RWPE2 (cell line): ENCODE results near the gene RASGRP2.

Experiments used
- ATAC-seq: fragments of 200-7000 bp; cut with Tn5 transposase; 3 replicates; pipeline ENCODE4 v1.9.1; 2021; ENCODE audit warnings: low read depth
- DNase-seq: peaks from one replicate; pipeline ENCODE4 v3.0.0-alpha.2; 2020; ENCODE audit warnings: low spot score
- H3K27ac ChIP-seq: fragments of 450-650 bp; 2 replicates; pipeline ENCODE4 v1.5.1; 2017; ENCODE audit warnings: mild to moderate bottlenecking; ENCODE audit not compliant: poor library complexity, severe bottlenecking
- H3K27me3 ChIP-seq: fragments of 250-450 bp; sonication (Bioruptor Pico); 2 replicates; pipeline ENCODE4 v1.5.1; 2021; ENCODE audit warnings: mild to moderate bottlenecking, moderate library complexity; ENCODE audit not compliant: insufficient read depth, poor library complexity, severe bottlenecking
- H3K36me3 ChIP-seq: fragments of 250-450 bp; sonication (Bioruptor Pico); 2 replicates; pipeline ENCODE4 v1.5.1; 2020; ENCODE audit warnings: low read depth, mild to moderate bottlenecking, moderate library complexity
- H3K4me1 ChIP-seq: fragments of 250-450 bp; sonication (Bioruptor Pico); 2 replicates; pipeline ENCODE4 v1.5.1; 2021; ENCODE audit warnings: mild to moderate bottlenecking, moderate library complexity; ENCODE audit not compliant: insufficient read depth, poor library complexity, severe bottlenecking
- H3K4me3 ChIP-seq: fragments of 250-450 bp; sonication (Bioruptor Pico); 2 replicates; pipeline ENCODE4 v1.5.1; 2021; ENCODE audit warnings: mild to moderate bottlenecking, moderate library complexity; ENCODE audit not compliant: severe bottlenecking
- H3K9me3 ChIP-seq: fragments of 250-450 bp; sonication (Bioruptor Pico); 2 replicates; pipeline ENCODE4 v1.5.1; 2021; ENCODE audit warnings: mild to moderate bottlenecking, moderate library complexity; ENCODE audit not compliant: severe bottlenecking
- CTCF ChIP-seq: fragments of 450-650 bp; IDR thresholded peaks from one replicate; pipeline ENCODE4 v1.5.1; 2017; ENCODE audit warnings: mild to moderate bottlenecking, moderate library complexity; ENCODE audit not compliant: poor library complexity, severe bottlenecking

RASGRP2 gene

GRCh38 chr11:64776875-64777274 lies 32.9 kb upstream of the RASGRP2 start:
- TF ChIP-seq CTCF, result no peak
- H3K4me3 ChIP-seq, result peak overlapping the region; percentile 77
- peaks cover 14% of the 10 kb centered on the region for H3K4me1 ChIP-seq
- H3K27me3 ChIP-seq, result no peaks in the 10 kb centered on the region
- H3K27ac ChIP-seq, result peak overlapping the region; percentile 97
- no peak for DNase-seq
- ATAC-seq, result no peak
- H3K36me3 ChIP-seq, result peaks cover 57% of the 10 kb centered on the region
- no peaks in the 10 kb centered on the region for H3K9me3 ChIP-seq

GRCh38 chr11:64776425-64776824 lies 32.5 kb upstream of the RASGRP2 start:
- TF ChIP-seq CTCF, result no peak
- Histone ChIP-seq H3K9me3 (no peaks in the 10 kb centered on the region), H3K27ac (no peak overlapping the region), H3K27me3 (no peaks in the 10 kb centered on the region), H3K36me3 (peaks cover 61% of the 10 kb centered on the region), H3K4me1 (peaks cover 14% of the 10 kb centered on the region), H3K4me3 (peak overlapping the region; percentile 77)
- DNase-seq, result no peak
- no peak for ATAC-seq

- Histone ChIP-seq H3K36me3 (peaks cover 84% of the 10 kb centered on the region), H3K27ac (no peak overlapping the region), H3K4me3 (no peak overlapping the region), H3K9me3 (no peaks in the 10 kb centered on the region), H3K4me1 (peaks cover 14% of the 10 kb centered on the region), H3K27me3 (no peaks in the 10 kb centered on the region)
- TF ChIP-seq CTCF, result no peak
- DNase-seq, result no peak
- ATAC-seq, result no peak
Observed at GRCh38 chr11:64774144-64774543, 30.2 kb upstream of the RASGRP2 start.

GRCh38 chr11:64772303-64773018 lies 28.5 kb upstream of the RASGRP2 start:
- no peak for DNase-seq
- Histone ChIP-seq H3K4me3 (no peak overlapping the region), H3K27me3 (no peaks in the 10 kb centered on the region), H3K4me1 (peaks cover 14% of the 10 kb centered on the region), H3K36me3 (peaks cover 100% of the 10 kb centered on the region), H3K9me3 (no peaks in the 10 kb centered on the region), H3K27ac (no peak overlapping the region)
- ATAC-seq, result no peak
- no peak for TF ChIP-seq CTCF

GRCh38 chr11:64771861-64772260 lies 27.9 kb upstream of the RASGRP2 start:
- DNase-seq (no peak), ATAC-seq (no peak)
- no peaks in the 10 kb centered on the region for H3K27me3 ChIP-seq
- no peak overlapping the region for H3K4me3 ChIP-seq
- H3K4me1 ChIP-seq, result peaks cover 13% of the 10 kb centered on the region
- H3K27ac ChIP-seq, result no peak overlapping the region
- H3K36me3 ChIP-seq, result peaks cover 100% of the 10 kb centered on the region
- H3K9me3 ChIP-seq, result no peaks in the 10 kb centered on the region
- TF ChIP-seq CTCF, result no peak
